HG02973 (cell line): ENCODE measurements around the gene ALDH1B1.
"Not testable (repeated sequence)": the region's sequence is repeated elsewhere in the genome, so short reads cannot be mapped to it uniquely, and the experiment has no call there.

Source experiments
- ATAC-seq: cut with Tn5 transposase; IDR thresholded peaks from one replicate; pipeline ENCODE4 v1.9.1; 2021; ENCODE audit warnings: moderate library complexity; ENCODE audit not compliant: unreplicated experiment

The ALDH1B1 gene

GRCh38 chr9:38385896-38386295 is 6.6 kb upstream of the ALDH1B1 start:
- ATAC-seq, result no peak

GRCh38 chr9:38386319-38386895 is 6.1 kb upstream of the ALDH1B1 start:
- ATAC-seq, result no peak

GRCh38 chr9:38387066-38387465 is 5.4 kb upstream of the ALDH1B1 start:
- no peak for ATAC-seq

- ATAC-seq, result no peak
Observed at GRCh38 chr9:38387751-38388150, 4.8 kb upstream of the ALDH1B1 start.

GRCh38 chr9:38388283-38389223 is 3.9 kb upstream of the ALDH1B1 start:
- no peak for ATAC-seq

GRCh38 chr9:38389313-38389712 is 3.2 kb upstream of the ALDH1B1 start:
- ATAC-seq, result no peak

- no peak for ATAC-seq
Observed at GRCh38 chr9:38390442-38390841, 2.1 kb upstream of the ALDH1B1 start.

GRCh38 chr9:38390851-38391250 is 1.7 kb upstream of the ALDH1B1 start:
- no peak for ATAC-seq

- no peak for ATAC-seq
Observed at GRCh38 chr9:38391278-38392118, 1.0 kb upstream of the ALDH1B1 start.

GRCh38 chr9:38393128-38393796 is 760 bp downstream of the ALDH1B1 start:
- ATAC-seq, result no peak

GRCh38 chr9:38394416-38394815 is 1.9 kb downstream of the ALDH1B1 start:
- no peak for ATAC-seq

GRCh38 chr9:38395653-38396370 is 3.3 kb downstream of the ALDH1B1 start:
- no peak for ATAC-seq

- ATAC-seq, result no peak
Observed at GRCh38 chr9:38396371-38396671, 3.8 kb downstream of the ALDH1B1 start.

GRCh38 chr9:38399191-38399590 is 6.7 kb downstream of the ALDH1B1 start:
- not testable (repeated sequence) for ATAC-seq

- ATAC-seq, result no peak
Observed at GRCh38 chr9:38401994-38402393, 9.5 kb downstream of the ALDH1B1 start.

GRCh38 chr9:38404314-38404713 is 11.8 kb downstream of the ALDH1B1 start:
- no peak for ATAC-seq

- no peak for ATAC-seq
Observed at GRCh38 chr9:38405785-38406184, 13.3 kb downstream of the ALDH1B1 start.

- no peak for ATAC-seq
Observed at GRCh38 chr9:38406476-38407186, 14.1 kb downstream of the ALDH1B1 start.

- ATAC-seq, result no peak
Observed at GRCh38 chr9:38408719-38409118, 16.2 kb downstream of the ALDH1B1 start.

GRCh38 chr9:38412751-38413150 is 20.2 kb downstream of the ALDH1B1 start:
- no peak for ATAC-seq
